Effector memory CD4-positive, alpha-beta T cell (primary cell): ENCODE data around the gene VCL.

Source experiments
- DNase-seq, 3 donors: peaks; one replicate each; pipeline ENCODE4 v3.0.0-alpha.2; 2020
- H3K27ac ChIP-seq: 2 replicates; pipeline ENCODE4 v1.7.0; 2013; ENCODE audit warnings: mild to moderate bottlenecking, low read length, moderate library complexity; ENCODE audit not compliant: insufficient read depth, poor library complexity, severe bottlenecking
- H3K27me3 ChIP-seq: replicated peaks from 2 replicates; pipeline ENCODE4 v1.7.0; 2013; ENCODE audit warnings: mild to moderate bottlenecking, low read length; ENCODE audit not compliant: insufficient read depth, control insufficient read depth, poor library complexity, severe bottlenecking
- H3K36me3 ChIP-seq: 2 replicates; pipeline ENCODE4 v1.7.0; 2013; ENCODE audit warnings: mild to moderate bottlenecking, low read length, moderate library complexity; ENCODE audit not compliant: control insufficient read depth, insufficient read depth
- H3K4me1 ChIP-seq: 2 replicates; pipeline ENCODE4 v1.7.0; 2013; ENCODE audit warnings: low read length, mild to moderate bottlenecking; ENCODE audit not compliant: control insufficient read depth, insufficient read depth, poor library complexity, severe bottlenecking
- H3K4me3 ChIP-seq: 2 replicates; pipeline ENCODE4 v1.7.0; 2013; ENCODE audit warnings: low read length, low read depth, mild to moderate bottlenecking; ENCODE audit not compliant: insufficient read depth, poor library complexity, severe bottlenecking
- H3K9me3 ChIP-seq: 2 replicates; pipeline ENCODE4 v1.7.0; 2013; ENCODE audit warnings: mild to moderate bottlenecking, low read length, moderate library complexity; ENCODE audit not compliant: control insufficient read depth

Gene VCL

DNA sequence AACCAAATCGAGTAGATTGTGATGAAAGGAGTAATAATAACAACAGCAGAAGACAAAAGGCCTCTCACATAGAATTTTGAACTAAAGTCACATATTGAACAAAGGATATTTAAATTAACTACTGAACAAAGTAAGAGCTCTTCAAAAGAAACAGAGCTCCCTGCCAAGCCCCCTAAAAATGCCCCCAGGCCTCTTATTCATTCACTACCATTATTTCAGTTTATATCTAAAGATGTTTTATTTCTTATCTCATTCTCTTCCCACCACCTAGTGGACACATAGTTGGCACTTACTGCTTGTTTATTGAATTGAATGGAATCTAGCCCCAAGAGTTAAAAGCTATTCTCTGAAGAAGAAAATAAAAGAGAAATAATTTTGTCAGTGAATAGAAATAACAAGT, 37.4 kb downstream of the VCL start:
- H3K4me1 ChIP-seq, result peaks cover 4% of the 10 kb centered on the region

DNA sequence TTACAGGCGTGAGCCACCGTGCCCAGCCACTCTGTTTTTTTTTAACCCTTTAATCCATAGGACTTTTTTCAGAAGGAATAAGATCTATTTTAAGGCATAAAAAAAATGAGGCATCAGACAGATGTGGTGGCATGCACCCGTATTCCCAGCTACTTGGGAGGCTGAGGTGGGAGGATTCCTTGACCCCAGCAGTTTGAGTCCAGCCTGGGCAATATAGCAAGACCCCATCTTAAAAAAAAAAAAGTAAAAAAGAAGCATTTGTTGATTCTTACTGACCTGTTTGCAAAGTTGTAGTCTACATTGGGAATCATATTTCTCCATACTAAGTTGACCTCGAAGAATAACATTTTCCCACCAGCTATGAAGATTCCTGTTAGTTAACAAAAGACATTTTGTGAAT, 38.6 kb downstream of the VCL start:
- Histone ChIP-seq H3K4me3 (no peak overlapping the region), H3K4me1 (peaks cover 4% of the 10 kb centered on the region), H3K27me3 (no peaks in the 10 kb centered on the region), H3K36me3 (no peaks in the 10 kb centered on the region), H3K27ac (no peak overlapping the region), H3K9me3 (no peaks in the 10 kb centered on the region)
- no peak for DNase-seq

More for the DNA sequence above, 37.4 kb downstream of the VCL start:
- Histone ChIP-seq H3K9me3 (no peaks in the 10 kb centered on the region), H3K27ac (no peak overlapping the region), H3K4me3 (no peak overlapping the region), H3K36me3 (no peaks in the 10 kb centered on the region), H3K27me3 (no peaks in the 10 kb centered on the region)
- no peak for DNase-seq

DNA sequence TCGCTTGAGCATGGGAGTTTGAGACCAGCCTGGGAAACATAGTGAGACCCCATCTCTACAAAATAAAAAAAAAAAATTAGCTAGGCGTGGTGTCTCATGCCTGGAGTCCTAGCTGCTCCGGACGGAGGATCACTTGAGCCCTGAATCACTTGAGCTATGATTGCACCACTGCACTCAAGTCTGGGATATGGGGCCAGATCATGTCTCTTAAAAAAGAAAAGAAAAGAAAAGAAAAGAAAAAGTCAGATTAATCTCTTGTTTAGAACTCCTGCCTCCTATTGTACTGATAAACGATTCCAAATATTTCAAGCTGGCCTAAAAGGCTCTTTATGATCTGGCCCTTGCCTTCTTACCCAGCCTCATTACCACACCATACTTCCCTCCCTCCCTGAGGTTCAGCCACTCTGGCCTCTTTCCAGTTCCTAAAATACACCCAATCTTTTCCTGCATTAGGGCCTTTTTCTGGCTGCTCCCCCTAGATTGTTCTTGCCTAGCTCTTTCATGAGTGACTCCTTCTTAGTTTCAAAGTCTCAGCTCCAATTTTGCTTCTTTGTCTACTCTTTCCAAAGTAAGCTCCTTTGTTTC, 41.7 kb downstream of the VCL start:
- H3K9me3 ChIP-seq, result no peaks in the 10 kb centered on the region
- H3K27ac ChIP-seq, result no peak overlapping the region
- H3K27me3 ChIP-seq, result no peaks in the 10 kb centered on the region
- H3K4me3 ChIP-seq, result no peak overlapping the region
- DNase-seq, result no peak
- peaks cover 4% of the 10 kb centered on the region for H3K36me3 ChIP-seq
- H3K4me1 ChIP-seq, result no peaks in the 10 kb centered on the region

DNA sequence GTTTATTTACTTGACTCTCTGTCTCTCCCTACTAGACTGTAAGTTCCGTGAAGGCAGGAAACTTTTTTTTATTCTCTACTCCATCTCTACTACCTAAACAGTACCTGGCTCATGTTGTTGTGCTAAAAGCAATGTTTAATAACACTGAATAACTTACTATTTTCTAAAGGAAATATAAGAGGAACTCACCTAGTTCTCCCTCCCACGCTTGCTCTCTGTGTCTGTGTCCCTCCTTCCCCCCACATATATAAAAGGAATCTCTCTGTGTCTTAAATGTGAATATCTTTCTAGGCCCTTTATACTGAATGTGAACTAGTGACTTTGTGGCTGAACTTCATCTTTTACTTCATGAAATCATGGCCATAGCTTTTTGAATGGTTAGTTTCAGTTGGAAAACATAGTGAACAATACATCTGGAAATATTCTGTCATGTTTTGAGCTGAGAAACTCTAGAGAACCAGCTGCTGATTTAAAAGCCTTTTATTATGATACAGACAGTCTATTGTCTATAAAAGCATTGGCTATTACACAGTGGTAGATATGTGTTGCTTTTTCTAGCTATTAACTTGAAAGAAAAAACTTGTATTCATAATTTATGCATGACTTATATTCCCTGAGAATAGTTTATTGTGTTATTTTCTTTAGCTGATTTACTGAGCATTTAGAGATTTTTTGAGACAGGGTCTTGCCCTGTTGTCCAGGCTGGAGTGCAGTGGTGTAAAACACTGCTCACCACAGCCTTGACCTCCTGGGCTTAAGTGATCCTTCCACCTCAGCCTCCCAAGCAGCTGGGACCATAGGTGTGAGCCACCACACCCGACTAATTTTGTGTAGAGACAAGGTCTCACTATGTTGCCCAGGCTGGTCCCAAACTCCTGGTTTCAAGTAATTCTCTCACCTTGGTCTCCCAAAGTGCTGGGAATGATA, 42.5 kb downstream of the VCL start:
- Histone ChIP-seq H3K36me3 (peaks cover 4% of the 10 kb centered on the region), H3K27me3 (no peaks in the 10 kb centered on the region), H3K27ac (no peak overlapping the region), H3K9me3 (no peaks in the 10 kb centered on the region), H3K4me3 (no peak overlapping the region), H3K4me1 (no peaks in the 10 kb centered on the region)
- DNase-seq, result no peak

DNA sequence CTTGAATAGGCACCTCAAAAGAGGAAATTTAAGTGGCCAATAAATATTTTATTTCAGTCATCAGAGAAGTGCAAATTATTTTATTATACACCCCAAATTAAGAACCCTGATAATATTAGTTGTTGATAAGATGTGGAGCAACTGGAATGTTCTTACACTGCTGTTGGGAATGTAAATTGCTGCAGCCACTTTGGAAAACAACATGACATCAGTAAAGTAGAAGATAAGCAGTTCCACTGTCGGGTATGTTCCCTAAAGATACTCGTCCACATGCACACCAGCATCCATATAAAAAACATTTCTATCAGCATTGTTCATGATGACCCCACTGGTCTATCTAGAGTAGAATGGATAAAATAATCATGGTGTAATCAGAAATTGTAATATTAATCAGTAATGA, 46.5 kb downstream of the VCL start:
- Histone ChIP-seq H3K4me3 (no peak overlapping the region), H3K36me3 (peaks cover 4% of the 10 kb centered on the region), H3K9me3 (no peaks in the 10 kb centered on the region), H3K27ac (no peak overlapping the region), H3K4me1 (no peaks in the 10 kb centered on the region), H3K27me3 (no peaks in the 10 kb centered on the region)
- DNase-seq, result no peak

DNA sequence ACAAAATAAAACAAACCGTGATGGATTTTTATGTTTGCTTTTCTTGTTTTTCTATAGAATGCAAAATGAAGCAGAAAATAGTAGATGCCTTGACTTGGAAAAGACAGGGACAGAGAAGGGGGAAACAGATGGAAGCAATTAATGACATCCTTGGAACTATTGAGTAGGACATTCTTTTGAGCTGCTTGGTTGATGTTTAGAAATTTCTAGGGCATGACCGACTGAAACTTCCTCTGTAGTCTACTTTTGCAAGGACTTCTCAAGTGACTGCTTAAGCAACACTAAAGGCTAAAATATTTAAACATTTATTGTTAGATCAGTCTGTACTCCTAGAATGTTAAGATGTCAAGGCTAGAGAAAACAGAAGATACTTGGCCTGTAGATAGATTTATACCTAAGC, 49.4 kb downstream of the VCL start:
- no peak overlapping the region for H3K4me3 ChIP-seq
- no peak overlapping the region for H3K27ac ChIP-seq
- no peaks in the 10 kb centered on the region for H3K27me3 ChIP-seq
- H3K9me3 ChIP-seq, result no peaks in the 10 kb centered on the region
- H3K4me1 ChIP-seq, result no peaks in the 10 kb centered on the region
- DNase-seq, result no peak
- H3K36me3 ChIP-seq, result peaks cover 4% of the 10 kb centered on the region

DNA sequence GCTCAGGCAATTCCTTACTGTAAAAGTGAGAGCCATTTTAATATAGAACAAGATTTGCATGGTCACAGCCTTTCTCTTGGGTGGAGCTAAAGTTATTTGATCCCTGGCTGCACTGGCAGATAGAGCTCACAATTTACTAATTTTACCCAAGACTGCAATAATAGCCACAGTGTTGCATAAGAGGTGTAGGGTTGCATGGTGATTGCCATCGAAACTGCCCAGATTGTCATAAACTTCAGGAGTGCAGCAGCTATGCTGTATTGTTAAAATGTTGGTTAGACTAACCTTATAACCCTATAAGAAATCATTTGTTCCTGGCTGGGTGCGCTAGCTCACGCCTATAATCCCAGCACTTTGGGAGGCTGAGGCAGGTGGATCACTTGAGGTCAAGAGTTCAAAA, 50.0 kb downstream of the VCL start:
- Histone ChIP-seq H3K4me1 (no peaks in the 10 kb centered on the region), H3K9me3 (no peaks in the 10 kb centered on the region), H3K36me3 (peaks cover 4% of the 10 kb centered on the region), H3K4me3 (no peak overlapping the region), H3K27me3 (no peaks in the 10 kb centered on the region), H3K27ac (no peak overlapping the region)
- DNase-seq, result no peak

DNA sequence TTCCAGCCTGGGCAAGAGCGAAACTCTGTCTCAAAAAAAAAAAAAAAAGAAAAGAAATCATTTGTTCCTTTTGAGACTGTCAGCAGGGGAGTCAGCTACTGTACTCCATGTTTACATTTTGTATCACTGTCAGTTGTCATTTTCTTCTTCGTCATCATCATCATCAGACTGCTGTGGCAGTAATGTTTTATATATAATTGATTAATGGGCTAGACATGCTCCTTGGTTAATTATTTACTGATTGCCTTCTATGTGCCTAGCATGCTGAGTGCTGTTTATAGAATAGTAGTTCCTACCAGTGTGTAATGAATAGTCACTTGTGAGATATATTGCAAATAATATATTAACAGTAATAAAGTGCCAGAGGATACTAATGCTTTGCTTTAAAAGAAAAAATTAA, 50.5 kb downstream of the VCL start:
- Histone ChIP-seq H3K27ac (no peak overlapping the region), H3K9me3 (no peaks in the 10 kb centered on the region), H3K4me3 (no peak overlapping the region), H3K27me3 (no peaks in the 10 kb centered on the region), H3K36me3 (peaks cover 3% of the 10 kb centered on the region), H3K4me1 (no peaks in the 10 kb centered on the region)
- DNase-seq, result no peak

DNA sequence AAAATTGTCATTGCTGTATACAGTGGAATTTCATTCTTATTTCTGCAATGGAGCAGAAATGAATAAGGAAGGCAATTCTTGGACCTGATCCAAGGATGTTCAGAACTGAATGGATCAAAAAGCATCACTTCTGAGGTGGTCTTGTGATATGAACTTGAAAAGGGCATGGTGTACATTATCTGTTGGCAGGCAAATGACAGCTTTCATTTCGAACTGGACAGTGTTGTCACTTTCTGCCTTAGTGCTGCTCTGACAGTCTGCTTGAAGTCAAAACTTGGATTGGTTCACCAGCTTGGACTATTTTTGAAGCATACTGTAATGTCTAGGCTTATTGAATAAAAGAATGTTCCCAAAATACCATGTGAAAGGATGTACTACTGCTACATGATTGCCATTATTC, 52.0 kb downstream of the VCL start:
- Histone ChIP-seq H3K4me1 (no peaks in the 10 kb centered on the region), H3K36me3 (no peaks in the 10 kb centered on the region), H3K27me3 (no peaks in the 10 kb centered on the region), H3K9me3 (no peaks in the 10 kb centered on the region), H3K27ac (no peak overlapping the region), H3K4me3 (no peak overlapping the region)
- DNase-seq, result no peak

DNA sequence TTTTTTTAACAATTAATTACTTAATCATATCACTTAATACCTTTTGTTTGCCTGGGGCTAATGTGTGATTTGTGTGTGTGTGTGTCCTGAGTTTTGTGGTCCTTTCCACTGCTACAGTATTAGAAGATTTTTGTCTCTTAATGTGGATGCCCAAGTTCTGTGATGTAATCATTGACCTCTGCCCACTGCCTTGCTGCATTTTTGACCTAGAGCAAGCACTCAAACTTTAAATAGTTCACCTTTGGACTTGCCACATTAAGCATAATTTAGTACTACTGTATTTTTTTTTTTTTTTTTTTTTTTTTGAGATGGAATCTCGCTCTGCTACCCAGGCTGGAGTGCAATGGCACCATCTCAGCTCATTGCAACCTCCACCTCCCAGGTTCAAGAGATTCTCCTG, 52.7 kb downstream of the VCL start:
- Histone ChIP-seq H3K27ac (no peak overlapping the region), H3K4me1 (no peaks in the 10 kb centered on the region)

More for the DNA sequence above, 52.7 kb downstream of the VCL start:
- Histone ChIP-seq H3K36me3 (no peaks in the 10 kb centered on the region), H3K4me3 (no peak overlapping the region), H3K27me3 (no peaks in the 10 kb centered on the region), H3K9me3 (no peaks in the 10 kb centered on the region)
- no peak for DNase-seq
